ENCODE results near the gene POR.
A peak's percentile ranks its signal among the peaks of the same experiment; 100 is the strongest.

POR gene

DNA sequence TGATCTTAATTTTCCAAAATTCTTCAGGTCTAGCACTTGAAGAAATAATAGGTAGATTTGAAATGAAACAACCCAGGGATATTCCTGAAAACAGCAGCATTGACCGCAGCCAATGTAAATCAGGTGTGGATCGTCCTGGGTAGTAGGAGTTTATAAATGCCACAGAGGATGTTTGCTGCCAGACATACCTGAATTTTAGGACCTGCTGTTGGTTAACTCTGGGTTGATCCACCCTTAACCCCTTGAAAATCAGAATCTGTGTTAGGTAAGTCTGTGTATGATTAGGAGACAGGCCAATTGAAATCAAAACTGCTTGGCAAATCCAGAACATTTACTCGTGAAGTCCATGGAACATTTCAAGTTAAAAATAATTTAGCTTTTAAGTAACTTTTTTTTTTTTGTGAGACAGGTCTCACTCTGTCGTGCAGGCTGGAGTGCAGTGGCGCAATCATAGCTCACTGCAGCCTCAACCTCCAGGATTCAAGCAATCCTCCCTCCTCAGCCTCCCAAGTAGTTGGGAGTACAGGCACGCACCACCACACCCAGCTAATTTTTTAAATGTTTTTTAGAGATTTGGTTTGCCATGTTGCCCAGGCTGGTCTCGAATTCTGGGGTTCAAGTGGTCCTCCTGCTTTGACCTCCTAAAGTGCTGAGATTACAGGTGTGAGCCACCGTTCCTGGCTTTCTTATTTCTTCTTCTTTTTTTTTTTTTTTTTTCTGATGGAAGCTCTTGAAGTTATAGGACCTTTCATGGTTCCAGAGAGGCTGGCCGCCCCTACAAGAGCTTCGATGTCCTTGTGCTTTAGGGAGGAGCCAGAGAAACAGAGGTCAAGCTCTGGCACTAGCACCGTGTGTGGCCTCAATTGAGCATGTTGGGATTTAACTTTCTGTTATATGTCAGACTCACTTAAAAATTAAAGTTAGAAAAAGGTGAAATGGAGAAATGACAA lies 2.0 kb downstream of the POR start:
- no peak for DNase-seq

DNA sequence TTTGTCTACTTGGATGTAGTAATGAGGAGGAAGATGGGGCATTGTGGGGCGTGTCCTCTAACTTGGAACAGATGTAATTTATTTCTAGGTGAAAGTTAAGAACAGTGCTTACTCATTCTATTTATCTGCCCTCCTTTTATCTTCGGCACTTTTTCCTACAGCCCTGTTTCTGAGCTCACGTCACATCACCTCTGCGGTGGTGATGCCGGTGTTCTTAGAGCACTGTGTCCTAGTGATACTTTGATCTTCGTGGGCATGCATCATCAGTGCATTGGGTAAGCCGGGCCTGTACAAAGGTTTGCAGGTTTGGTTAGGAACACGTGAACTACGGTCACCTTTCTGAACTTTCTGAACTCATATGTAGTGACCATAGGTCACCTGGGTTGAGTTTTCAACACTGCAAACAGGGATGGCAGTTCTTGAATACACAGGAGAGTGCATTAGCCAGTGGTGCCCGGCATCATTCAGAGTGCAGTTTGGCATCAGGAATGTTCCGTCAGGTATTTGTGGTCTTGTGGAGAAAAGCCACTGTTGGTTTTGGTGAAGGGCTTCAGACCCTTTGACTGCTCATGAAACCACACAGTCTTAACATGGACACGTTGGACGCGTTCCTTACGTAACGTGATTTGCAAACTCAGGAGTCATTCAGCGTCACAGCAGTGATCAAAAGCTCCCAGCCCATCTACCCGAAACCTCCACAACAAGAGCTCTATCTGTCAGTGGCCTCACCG lies 5.6 kb downstream of the POR start:
- peak; percentile 70 for DNase-seq

- DNase-seq = no peak
Observed at GRCh38 chr7:75921479-75921878, 6.5 kb downstream of the POR start.

- DNase-seq = no peak
Observed at GRCh38 chr7:75922966-75923603, 8.1 kb downstream of the POR start.

DNA sequence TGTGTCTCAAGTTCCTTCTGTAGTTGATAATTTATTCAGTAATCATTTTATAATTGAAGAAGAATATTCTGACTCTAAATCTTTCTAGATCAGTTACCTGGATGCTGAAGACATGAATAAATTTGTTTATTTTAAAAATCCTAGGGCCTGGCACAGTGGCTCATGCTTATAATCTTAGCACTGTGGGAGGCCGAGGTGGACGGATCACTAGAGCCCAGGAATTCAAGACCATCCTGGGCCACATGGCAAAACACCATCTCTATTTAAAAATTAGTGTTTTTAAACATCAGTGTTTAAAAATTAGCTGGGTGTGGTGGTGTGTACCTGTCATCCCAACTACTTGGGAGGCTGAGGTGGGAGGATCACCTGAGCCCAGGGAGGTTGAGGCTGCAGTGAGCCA lies 9.3 kb downstream of the POR start:
- DNase-seq = no peak

- DNase-seq = no peak
Observed at GRCh38 chr7:75924889-75925288, 9.9 kb downstream of the POR start.

GRCh38 chr7:75925717-75926435 lies 10.9 kb downstream of the POR start:
- DNase-seq = no peak

DNA sequence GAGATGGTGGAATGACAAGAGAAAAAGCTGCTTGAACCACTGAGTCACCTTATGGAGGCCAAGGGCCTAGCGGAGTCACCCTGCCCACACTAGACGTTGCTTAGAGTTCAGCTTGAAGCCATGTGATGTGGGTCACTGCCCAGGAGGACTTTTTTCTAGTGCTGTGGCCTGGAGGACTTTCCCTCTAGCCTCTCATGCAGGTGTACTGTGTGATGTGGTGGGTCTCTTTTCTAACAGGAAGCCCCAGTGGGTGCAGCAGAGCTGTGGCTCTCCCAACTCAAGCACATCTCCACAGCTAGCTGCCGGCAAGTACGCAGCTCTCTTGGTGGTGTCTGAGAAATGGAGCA lies 13.6 kb downstream of the POR start:
- no peak for DNase-seq

- DNase-seq = no peak
Observed at GRCh38 chr7:75931680-75932079, 16.7 kb downstream of the POR start.

DNA sequence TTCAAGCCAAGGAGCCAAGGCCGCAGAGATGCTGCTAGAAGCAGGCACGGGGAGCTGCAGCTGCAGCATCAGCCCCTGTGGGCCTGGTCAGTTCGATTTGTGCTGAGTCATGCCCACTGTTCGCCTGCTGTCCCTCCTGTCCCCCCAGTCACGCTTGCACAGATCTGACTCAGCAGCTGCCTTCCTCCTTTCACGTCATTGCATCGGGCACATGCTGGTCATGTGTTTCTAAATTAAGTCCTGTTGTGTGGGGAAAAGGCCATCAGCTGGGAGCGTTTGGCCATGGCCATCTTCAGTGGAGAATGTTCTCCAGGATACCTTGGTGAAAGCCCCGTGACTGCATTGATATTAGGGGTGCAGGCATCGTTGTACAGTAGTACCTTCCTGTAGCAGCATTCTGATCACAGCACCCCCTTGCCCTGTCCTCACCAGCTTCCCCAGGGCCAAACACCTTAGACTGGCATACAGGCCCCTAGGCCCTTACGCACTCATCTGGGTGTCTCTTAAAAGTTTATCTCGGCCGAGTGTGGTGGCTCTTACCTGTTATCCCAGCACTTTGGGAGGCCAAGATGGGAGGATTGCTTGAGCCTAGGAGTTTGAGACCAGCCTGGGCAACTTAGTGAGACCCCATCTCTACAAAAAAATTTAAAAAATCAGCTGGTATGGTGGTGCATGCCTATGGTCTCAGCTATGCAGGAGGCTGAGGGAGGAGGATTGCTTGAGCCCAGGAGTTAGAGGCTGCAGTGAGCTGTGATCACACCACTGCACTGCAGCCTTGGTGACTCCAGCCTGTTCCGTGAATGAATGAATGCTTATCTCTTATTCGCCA lies 23.2 kb downstream of the POR start:
- DNase-seq = no peak

DNA sequence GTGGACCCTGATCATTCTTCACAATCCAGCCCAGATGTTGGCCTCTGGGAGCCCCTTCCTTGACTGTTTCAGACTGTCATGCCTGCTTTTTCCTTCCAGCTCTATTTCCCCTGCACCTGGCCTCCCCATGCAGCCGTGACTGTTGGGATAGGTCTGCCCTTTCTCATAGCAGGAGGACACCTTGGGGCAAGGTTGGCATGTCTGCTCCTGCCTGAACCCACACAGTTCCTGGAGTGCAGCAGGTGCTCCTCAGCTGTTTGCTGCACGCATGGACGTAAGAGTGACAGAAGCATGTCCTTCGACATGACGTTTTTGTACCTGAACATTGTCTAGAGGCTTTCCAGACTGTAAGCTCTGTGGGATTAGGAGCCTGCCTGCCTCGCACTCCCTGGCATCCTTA lies 24.0 kb downstream of the POR start:
- DNase-seq = no peak

GRCh38 chr7:75943864-75944263 lies 28.9 kb downstream of the POR start:
- no peak for DNase-seq

- DNase-seq = no peak
Observed at GRCh38 chr7:75944507-75944906, 29.6 kb downstream of the POR start.

GRCh38 chr7:75945297-75946168 lies 30.6 kb downstream of the POR start:
- DNase-seq = no peak

DNA sequence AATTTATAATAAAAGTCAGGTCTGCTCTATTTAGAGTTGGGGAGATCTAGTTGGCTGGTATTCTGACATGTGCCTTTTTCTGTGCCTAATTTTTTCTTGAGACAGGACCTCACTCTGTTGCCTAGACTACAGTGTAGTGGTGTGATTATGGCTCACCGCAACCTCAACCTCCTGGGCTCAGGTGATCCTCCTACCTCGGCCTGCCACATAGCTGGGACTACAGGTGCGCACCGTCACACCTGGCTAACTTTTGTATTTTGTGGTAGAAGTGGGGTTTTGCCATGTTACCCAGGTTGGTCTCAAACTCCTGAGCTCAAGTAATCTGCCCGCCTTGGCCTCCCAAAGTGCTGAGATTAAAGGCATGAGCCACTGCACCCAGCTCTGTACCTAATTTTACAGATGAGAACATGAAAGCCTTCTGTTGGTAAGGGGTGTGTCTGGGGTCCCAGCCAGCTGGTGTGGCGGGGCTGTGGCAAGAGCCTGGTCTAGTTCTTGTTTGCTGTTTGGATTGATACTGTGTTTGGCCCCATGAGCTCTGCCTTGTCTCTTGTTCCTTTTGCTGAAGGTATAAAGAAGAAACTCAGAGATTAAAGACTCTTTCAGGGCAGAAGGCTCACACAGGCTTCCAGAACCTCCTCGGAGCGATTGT lies 31.4 kb downstream of the POR start:
- DNase-seq = no peak

GRCh38 chr7:75948179-75948578 lies 33.2 kb downstream of the POR start:
- DNase-seq = no peak

DNA sequence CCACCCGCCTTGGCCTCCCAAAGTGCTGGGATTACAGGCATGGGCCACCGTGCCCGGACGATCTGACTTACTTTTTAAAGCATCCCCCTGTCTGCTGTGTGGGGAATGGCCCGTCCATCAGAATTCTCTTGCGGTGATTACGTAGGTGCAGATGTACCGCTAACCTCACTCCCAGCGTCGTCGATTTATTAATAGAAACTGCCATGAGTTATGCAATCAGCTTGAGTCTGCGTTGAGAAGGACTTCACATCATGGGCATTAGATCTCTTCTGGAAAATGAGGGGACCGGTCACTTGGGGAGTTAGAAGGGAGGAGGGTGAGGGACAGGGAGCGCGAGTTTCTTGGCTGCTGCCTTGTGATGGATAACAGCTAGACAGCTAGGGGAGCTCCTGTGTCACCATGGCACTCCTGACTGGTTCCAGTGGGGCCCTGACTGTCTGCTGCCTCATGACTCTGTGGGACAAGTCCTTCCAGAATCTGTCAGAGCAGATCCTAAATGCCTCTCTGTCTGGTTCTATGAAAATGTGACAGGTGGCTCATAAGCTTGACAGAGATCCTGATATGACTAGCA lies 35.2 kb downstream of the POR start:
- no peak for DNase-seq

DNA sequence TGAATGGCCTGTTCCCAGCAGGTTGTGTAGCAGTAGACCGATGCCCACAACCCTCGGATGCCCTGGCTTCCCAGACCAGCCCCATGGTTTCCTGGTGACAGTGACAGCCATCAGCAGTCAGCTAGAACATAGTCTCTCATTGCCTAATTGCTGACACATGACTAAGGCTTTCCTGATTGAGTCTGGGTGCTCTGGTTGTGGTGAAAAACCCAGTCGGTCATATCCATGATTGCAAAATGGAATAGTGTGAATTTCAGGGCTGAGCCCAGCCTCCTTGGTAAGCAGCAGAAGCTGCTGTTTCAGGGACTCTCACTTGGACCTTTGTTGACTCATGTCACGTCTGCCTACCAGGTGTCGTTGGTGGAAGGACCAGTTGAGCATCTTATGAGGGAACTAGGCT lies 36.6 kb downstream of the POR start:
- DNase-seq = no peak

GRCh38 chr7:75953431-75953830 lies 38.5 kb downstream of the POR start:
- no peak for DNase-seq

DNA sequence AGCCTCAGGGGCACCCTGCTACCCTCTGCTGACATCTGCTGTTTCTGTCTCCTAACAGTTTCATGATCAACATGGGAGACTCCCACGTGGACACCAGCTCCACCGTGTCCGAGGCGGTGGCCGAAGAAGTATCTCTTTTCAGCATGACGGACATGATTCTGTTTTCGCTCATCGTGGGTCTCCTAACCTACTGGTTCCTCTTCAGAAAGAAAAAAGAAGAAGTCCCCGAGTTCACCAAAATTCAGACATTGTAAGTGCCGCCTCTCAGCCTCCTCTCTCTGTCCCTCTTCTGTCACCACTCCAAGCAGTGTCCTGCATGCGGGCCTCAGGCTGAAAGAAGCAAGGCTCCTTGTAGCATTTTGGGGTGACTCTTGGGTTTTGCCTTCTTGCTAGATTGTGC lies 39.0 kb downstream of the POR start:
- no peak for DNase-seq

Data from stimulated activated CD4-positive, alpha-beta T cell treated with anti-CD3 and anti-CD28 coated beads, Interleukin-1b, Interleukin-23, amount 100 ng/mL, for 48 hours (primary cell).